K562 (cell line): Measurements from ENCODE around the gene FUT2. TPM values are rescaled to one million over a fixed set of nuclear protein-coding genes. Genes with fewer than 3 reads are reported as not detected.

Source experiments
- ATAC-seq: fragments of 200-7000 bp; cut with Tn5 transposase; 3 replicates; pipeline ENCODE4 v1.9.1; 2020; ENCODE audit warnings: moderate library complexity
- BruUV-seq: library from RNA; stranded (reverse); fragments of 400-500 nt; replicated peaks from 2 replicates; lab custom pipeline; 2021; lab: Mats Ljungman, UMichigan
- CTCF ChIA-PET: fragments of 300-600 bp; formaldehyde crosslinking; extraction: SDS; loops from one replicate; lab custom pipeline; 2021; ENCODE audit warnings: low intra/inter-chr PET ratio; lab: Yijun Ruan, JAX
- POLR2A ChIA-PET: fragments of 300-600, 350-650 bp; sonication (Branson Sonifier 250); formaldehyde crosslinking; extraction: SDS; loops from one replicate; lab custom pipeline; 2021; ENCODE audit warnings: antibody characterized with exemption, inconsistent platforms; lab: Yijun Ruan, JAX
- DNase-seq, 4 experiments: peaks; one replicate each; pipeline versions ENCODE4 v3.0.0 to v3.0.0-alpha.2; 2011 to 2018; ENCODE audit warnings: low spot score in 3 of 4, mixed read lengths in 3 of 4; ENCODE audit errors: extremely low read depth in 1 of 4
- FAIRE-seq: peaks from 2 replicates; lab custom pipeline; 2011; peaks lifted over from hg19 to GRCh38; lab: Jason Lieb, UNC
- H2AFZ ChIP-seq: 2 replicates; pipeline ENCODE4 v1.6.0; 2011; ENCODE audit warnings: low read depth, low read length, control low read depth, inconsistent platforms
- H3K27ac ChIP-seq: fragments of 200-600 bp; 3 replicates; pipeline ENCODE4 v1.8.0; 2011; ENCODE audit warnings: low read depth, mild to moderate bottlenecking, control low read depth, inconsistent platforms, low read length, moderate library complexity, mixed read lengths; ENCODE audit errors: extremely low read depth
- H3K27me3 ChIP-seq, 2 experiments: fragments of 300-600 bp in 1 of 2; 2 replicates in 1 of 2; 3 replicates in 1 of 2; pipeline versions ENCODE4 v1.6.0 to v1.8.0; 2011; ENCODE audit warnings: inconsistent platforms in 2 of 2, low read length in 2 of 2, mild to moderate bottlenecking in 1 of 2, mixed read lengths in 1 of 2, moderate library complexity in 1 of 2; ENCODE audit not compliant: control insufficient read depth in 2 of 2, insufficient read depth in 2 of 2
- H3K36me3 ChIP-seq: fragments of 300-600 bp; 3 replicates; pipeline ENCODE4 v1.8.0; 2011; ENCODE audit warnings: mild to moderate bottlenecking, low read length, inconsistent platforms; ENCODE audit not compliant: control insufficient read depth, insufficient read depth
- H3K4me1 ChIP-seq, 2 experiments: fragments of 200-600 bp in 1 of 2; replicated peaks in 1 of 2; 2 replicates in 1 of 2; 3 replicates in 1 of 2; pipeline versions ENCODE4 v1.5.1 to v1.8.0; 2011; ENCODE audit warnings: inconsistent platforms in 2 of 2, low read length in 2 of 2, mild to moderate bottlenecking in 1 of 2, mixed read lengths in 1 of 2, moderate library complexity in 1 of 2; ENCODE audit not compliant: control insufficient read depth in 2 of 2, insufficient read depth in 2 of 2
- H3K4me2 ChIP-seq: 2 replicates; pipeline ENCODE4 v1.6.1; 2011; ENCODE audit warnings: low read length, control low read depth, inconsistent platforms, mixed read lengths; ENCODE audit not compliant: insufficient read depth
- H3K4me3 ChIP-seq: fragments of 200-600 bp; sonication (generic), shearing (Covaris generic); 2 replicates; pipeline ENCODE4 v1.5.1; 2016; ENCODE audit warnings: control low read depth, inconsistent platforms
- H3K79me2 ChIP-seq: fragments of 200-600 bp; 3 replicates; pipeline ENCODE4 v1.8.0; 2011; ENCODE audit warnings: low read length, inconsistent platforms; ENCODE audit not compliant: control insufficient read depth, insufficient read depth
- H3K9ac ChIP-seq, 2 experiments: 2 replicates each; pipeline versions ENCODE4 v1.6.0 to v1.6.1; 2011; ENCODE audit warnings: low read depth in 2 of 2, low read length in 2 of 2, control low read depth in 1 of 2, inconsistent platforms in 1 of 2, mild to moderate bottlenecking in 1 of 2, mixed read lengths in 1 of 2; ENCODE audit not compliant: insufficient read depth in 1 of 2
- H3K9me1 ChIP-seq: one replicate; pipeline ENCODE4 v1.6.0; 2011; ENCODE audit warnings: inconsistent platforms, mild to moderate bottlenecking, low read length, moderate library complexity; ENCODE audit not compliant: control insufficient read depth, insufficient read depth
- H3K9me3 ChIP-seq: replicated peaks from 2 replicates; pipeline ENCODE4 v1.5.1; 2011; ENCODE audit warnings: low read depth, low read length, inconsistent platforms; ENCODE audit not compliant: control insufficient read depth, insufficient read depth
- H4K20me1 ChIP-seq: replicated peaks from 2 replicates; pipeline ENCODE4 v1.6.1; 2011; ENCODE audit warnings: low read length, inconsistent platforms, mixed read lengths; ENCODE audit not compliant: control insufficient read depth, insufficient read depth
- CAMTA2 ChIP-seq: fragments of 250-450 bp; sonication (Bioruptor Pico); conservative IDR thresholded peaks from 2 replicates; pipeline ENCODE4 v1.5.1; 2022
- CBX5 ChIP-seq: IDR thresholded peaks from 2 replicates; pipeline ENCODE4 v1.6.1; 2014; ENCODE audit warnings: low read depth, borderline replicate concordance
- CSDE1 ChIP-seq, 2 experiments: fragments of 450-650 bp; IDR thresholded peaks; 2 replicates each; pipeline ENCODE4 v1.6.1; 2016; ENCODE audit warnings: mild to moderate bottlenecking in 1 of 2
- GATA2 ChIP-seq: sonication (generic); formaldehyde crosslinking; IDR thresholded peaks from 2 replicates; pipeline ENCODE4 v1.4.0; 2020; ENCODE audit warnings: mild to moderate bottlenecking, missing genetic modification reagents
- OTX1 ChIP-seq: fragments of 450-650 bp; formaldehyde crosslinking; IDR thresholded peaks from 2 replicates; pipeline ENCODE4 v1.4.0; 2022; ENCODE audit warnings: mild to moderate bottlenecking
- PHB ChIP-seq: fragments of 250-450 bp; sonication (Bioruptor Pico); IDR thresholded peaks from 2 replicates; pipeline ENCODE4 v1.5.0; 2021
- SIN3B ChIP-seq: fragments of 450-650 bp; IDR thresholded peaks from 2 replicates; pipeline ENCODE4 v1.6.1; 2017; ENCODE audit warnings: low read depth, mild to moderate bottlenecking, moderate library complexity
- TCF7L2 ChIP-seq: fragments of 150-350 bp; IDR thresholded peaks from 2 replicates; pipeline ENCODE4 v1.6.1; 2016; ENCODE audit warnings: low read depth, mild to moderate bottlenecking, low read length, moderate library complexity
- VEZF1 ChIP-seq: fragments of 200-800 bp; sonication (Bioruptor generic); IDR thresholded peaks from 2 replicates; pipeline ENCODE4 v1.6.1; 2017; ENCODE audit warnings: missing genetic modification characterization, missing compliant biosample characterization
- ZNF707 ChIP-seq: fragments of 250-450 bp; sonication (Bioruptor Pico); conservative IDR thresholded peaks from 2 replicates; pipeline ENCODE4 v1.8.0; 2022; ENCODE audit warnings: inconsistent platforms, mild to moderate bottlenecking, moderate library complexity
- WGBS: fragments of 100-300 bp; shearing (Covaris generic); methylation state at CpG from one replicate; pipeline ENCODE4 v1.1.6; 2016; ENCODE audit warnings: low coverage, mixed read lengths; ENCODE audit not compliant: insufficient coverage; ENCODE audit errors: missing lambda C conversion rate; 5-methylcytosine and 5-hydroxymethylcytosine counted together
- in situ Hi-C: fragments of 300-500 bp; cut with MboI; formaldehyde crosslinking; loops from 4 replicates; pipeline ENCODE4 v1.15.0; 2018; ENCODE audit warnings: inconsistent platforms, mixed read lengths
- intact Hi-C: fragments of 100-400 bp; cut with micrococcal nuclease; formaldehyde crosslinking; loops from 2 replicates; pipeline ENCODE4 v1.14.2; 2022
- polyA plus RNA-seq, 8 experiments: library from polyadenylated mRNA; depleted of rRNA in 4 of 8; stranded (reverse) in 5 of 8; unstranded in 3 of 8; fragments of >200 nt; fragmentation: Nextera tagmentation in 2 of 8; fragmentation: Illumina TruSeq in 1 of 8; extraction: Ambion mirVana in 2 of 8; extraction: Trizol in 1 of 8; gene quantifications; 2 replicates each; pipeline versions ENCODE4 v1.2.1 to v1.2.3, GENCODE V29; 2011 to 2014; ENCODE audit warnings: inconsistent platforms in 1 of 8, missing spikeins in 1 of 8
- total RNA-seq, 7 experiments: library from RNA; depleted of rRNA in 6 of 7; stranded (reverse); fragments of >200 nt in 6 of 7; fragmentation: Illumina TruSeq in 2 of 7; extraction: Trizol in 2 of 7; gene quantifications; 2 replicates each; pipeline versions ENCODE4 v1.2.1 to v1.2.3, GENCODE V29; 2011 to 2021; ENCODE audit warnings: low replicate concordance in 1 of 7
- TF ChIP-seq, protein P1 (sequence below): fragments of 200-800 bp; sonication (Bioruptor generic); IDR thresholded peaks from 2 replicates; pipeline ENCODE4 v1.6.1; 2017; ENCODE audit warnings: missing genetic modification characterization, missing compliant biosample characterization
- TF ChIP-seq, protein P2 (sequence below): fragments of 450-650 bp; IDR thresholded peaks from 2 replicates; pipeline ENCODE4 v1.6.1; 2016; ENCODE audit warnings: low read depth

FUT2 gene
- total and polyA plus RNA-seq, 9 of the 15 experiments (the other 6 are each of a cell fraction or from before 2014, with no cell fraction given): 0.03 to 0.04 TPM; not detected in 7

GRCh38 chr19:48676487-48676886, 19.3 kb upstream of the FUT2 start:
- ChIA-PET POLR2A (interaction anchor here (0.9 to 1.1 kb wide), 2 partner anchors 20 to 105 kb away, joined by 4 to 6 read pairs; partner anchors contain the start of gene FUT2), CTCF (no interaction called here)
- no peaks in the 10 kb centered on the region for H3K9me3 ChIP-seq
- H3K4me2 ChIP-seq: no peak overlapping the region
- H3K4me3 ChIP-seq: no peak overlapping the region
- peaks cover 23 to 65% of the 10 kb centered on the region in 2 experiments for H3K4me1 ChIP-seq
- H3K9ac ChIP-seq: no peak overlapping the region
- no peak for DNase-seq
- 65% methylated on average over 16 of the region's 17 CpGs for WGBS
- no peak for ATAC-seq
- FAIRE-seq: no peak
- no peaks in the 10 kb centered on the region for H4K20me1 ChIP-seq
- no peak overlapping the region for H3K27ac ChIP-seq
- no peaks in the 10 kb centered on the region for H3K79me2 ChIP-seq
- no peaks in the 10 kb centered on the region for H3K9me1 ChIP-seq
- intact Hi-C loops (no loop called here), in situ Hi-C loops (no loop called here)
- H3K27me3 ChIP-seq: no peaks in the 10 kb centered on the region
- no TSS peak for BruUV-seq
- no peaks in the 10 kb centered on the region for H3K36me3 ChIP-seq
- H2AFZ ChIP-seq: no peak overlapping the region
- no peak for TF ChIP-seq TCF7L2
- no peak for TF ChIP-seq GATA2 (CRISPR knock-in tag)
- no peak for TF ChIP-seq CBX5
- no peak for TF ChIP-seq ZNF707 (CRISPR knock-in tag)
- no peak for TF ChIP-seq PHB (CRISPR knock-in tag)
- TF ChIP-seq CAMTA2: no peak
- no peak for TF ChIP-seq CSDE1 (IDR thresholded peaks at IDR 0.05)
- TF ChIP-seq, protein P1, sequence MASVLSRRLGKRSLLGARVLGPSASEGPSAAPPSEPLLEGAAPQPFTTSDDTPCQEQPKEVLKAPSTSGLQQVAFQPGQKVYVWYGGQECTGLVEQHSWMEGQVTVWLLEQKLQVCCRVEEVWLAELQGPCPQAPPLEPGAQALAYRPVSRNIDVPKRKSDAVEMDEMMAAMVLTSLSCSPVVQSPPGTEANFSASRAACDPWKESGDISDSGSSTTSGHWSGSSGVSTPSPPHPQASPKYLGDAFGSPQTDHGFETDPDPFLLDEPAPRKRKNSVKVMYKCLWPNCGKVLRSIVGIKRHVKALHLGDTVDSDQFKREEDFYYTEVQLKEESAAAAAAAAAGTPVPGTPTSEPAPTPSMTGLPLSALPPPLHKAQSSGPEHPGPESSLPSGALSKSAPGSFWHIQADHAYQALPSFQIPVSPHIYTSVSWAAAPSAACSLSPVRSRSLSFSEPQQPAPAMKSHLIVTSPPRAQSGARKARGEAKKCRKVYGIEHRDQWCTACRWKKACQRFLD (CRISPR knock-in tag): no peak
- TF ChIP-seq OTX1: no peak
- no peak for TF ChIP-seq VEZF1 (CRISPR knock-in tag)
- TF ChIP-seq SIN3B: no peak
- TF ChIP-seq, protein P2, sequence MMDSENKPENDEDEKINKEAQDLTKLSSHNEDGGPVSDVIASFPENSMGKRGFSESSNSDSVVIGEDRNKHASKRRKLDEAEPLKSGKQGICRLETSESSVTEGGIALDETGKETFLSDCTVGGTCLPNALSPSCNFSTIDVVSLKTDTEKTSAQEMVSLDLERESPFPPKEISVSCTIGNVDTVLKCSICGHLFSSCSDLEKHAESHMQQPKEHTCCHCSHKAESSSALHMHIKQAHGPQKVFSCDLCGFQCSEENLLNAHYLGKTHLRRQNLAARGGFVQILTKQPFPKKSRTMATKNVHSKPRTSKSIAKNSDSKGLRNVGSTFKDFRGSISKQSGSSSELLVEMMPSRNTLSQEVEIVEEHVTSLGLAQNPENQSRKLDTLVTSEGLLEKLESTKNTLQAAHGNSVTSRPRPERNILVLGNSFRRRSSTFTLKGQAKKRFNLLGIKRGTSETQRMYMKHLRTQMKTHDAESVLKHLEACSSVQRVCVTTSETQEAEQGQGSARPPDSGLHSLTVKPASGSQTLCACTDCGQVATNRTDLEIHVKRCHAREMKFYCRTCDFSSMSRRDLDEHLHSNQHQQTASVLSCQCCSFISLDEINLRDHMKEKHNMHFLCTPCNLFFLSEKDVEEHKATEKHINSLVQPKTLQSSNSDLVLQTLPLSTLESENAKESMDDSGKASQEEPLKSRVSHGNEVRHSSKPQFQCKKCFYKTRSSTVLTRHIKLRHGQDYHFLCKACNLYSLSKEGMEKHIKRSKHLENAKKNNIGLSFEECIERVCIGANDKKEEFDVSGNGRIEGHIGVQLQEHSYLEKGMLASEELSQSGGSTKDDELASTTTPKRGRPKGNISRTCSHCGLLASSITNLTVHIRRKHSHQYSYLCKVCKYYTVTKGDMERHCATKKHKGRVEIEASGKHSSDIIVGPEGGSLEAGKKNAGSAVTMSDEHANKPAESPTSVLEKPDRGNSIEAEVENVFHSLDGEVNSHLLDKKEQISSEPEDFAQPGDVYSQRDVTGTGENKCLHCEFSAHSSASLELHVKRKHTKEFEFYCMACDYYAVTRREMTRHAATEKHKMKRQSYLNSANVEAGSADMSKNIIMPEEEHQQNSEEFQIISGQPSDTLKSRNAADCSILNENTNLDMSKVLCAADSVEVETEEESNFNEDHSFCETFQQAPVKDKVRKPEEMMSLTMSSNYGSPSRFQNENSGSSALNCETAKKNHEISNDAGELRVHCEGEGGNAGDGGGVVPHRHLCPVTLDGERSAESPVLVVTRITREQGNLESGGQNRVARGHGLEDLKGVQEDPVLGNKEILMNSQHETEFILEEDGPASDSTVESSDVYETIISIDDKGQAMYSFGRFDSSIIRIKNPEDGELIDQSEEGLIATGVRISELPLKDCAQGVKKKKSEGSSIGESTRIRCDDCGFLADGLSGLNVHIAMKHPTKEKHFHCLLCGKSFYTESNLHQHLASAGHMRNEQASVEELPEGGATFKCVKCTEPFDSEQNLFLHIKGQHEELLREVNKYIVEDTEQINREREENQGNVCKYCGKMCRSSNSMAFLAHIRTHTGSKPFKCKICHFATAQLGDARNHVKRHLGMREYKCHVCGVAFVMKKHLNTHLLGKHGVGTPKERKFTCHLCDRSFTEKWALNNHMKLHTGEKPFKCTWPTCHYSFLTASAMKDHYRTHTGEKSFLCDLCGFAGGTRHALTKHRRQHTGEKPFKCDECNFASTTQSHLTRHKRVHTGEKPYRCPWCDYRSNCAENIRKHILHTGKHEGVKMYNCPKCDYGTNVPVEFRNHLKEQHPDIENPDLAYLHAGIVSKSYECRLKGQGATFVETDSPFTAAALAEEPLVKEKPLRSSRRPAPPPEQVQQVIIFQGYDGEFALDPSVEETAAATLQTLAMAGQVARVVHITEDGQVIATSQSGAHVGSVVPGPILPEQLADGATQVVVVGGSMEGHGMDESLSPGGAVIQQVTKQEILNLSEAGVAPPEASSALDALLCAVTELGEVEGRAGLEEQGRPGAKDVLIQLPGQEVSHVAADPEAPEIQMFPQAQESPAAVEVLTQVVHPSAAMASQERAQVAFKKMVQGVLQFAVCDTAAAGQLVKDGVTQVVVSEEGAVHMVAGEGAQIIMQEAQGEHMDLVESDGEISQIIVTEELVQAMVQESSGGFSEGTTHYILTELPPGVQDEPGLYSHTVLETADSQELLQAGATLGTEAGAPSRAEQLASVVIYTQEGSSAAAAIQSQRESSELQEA: no peak
